ENCODE measurements around the gene BAIAP2L1. TPM values are rescaled to one million over a fixed set of nuclear protein-coding genes. Genes with fewer than 3 reads are reported as not detected.

BAIAP2L1 gene
- total and polyA plus RNA-seq, 9 of the 15 experiments (the other 6 are each of a cell fraction or from before 2014, with no cell fraction given): 4.2 to 29.8 (median 15.5) TPM

- FAIRE-seq (no peak), ATAC-seq (no peak), DNase-seq (ENCODE audit: extremely low read depth in 1 of 4, low spot score in 3 of 4) (no peak)
- WGBS (ENCODE audit: insufficient coverage, low coverage, missing lambda C conversion rate): 44% methylated on average over 5 of the region's 5 CpGs
- ChIA-PET CTCF (ENCODE audit: low intra/inter-chr PET ratio) (no interaction called here), POLR2A (no interaction called here)
- Histone ChIP-seq H3K9ac (ENCODE audit: insufficient read depth in 1 of 2, low read depth in 2 of 2, low read length in 2 of 2) (no peak overlapping the region), H3K4me2 (ENCODE audit: insufficient read depth, low read length) (no peak overlapping the region), H3K4me3 (no peak overlapping the region), H3K4me1 (replicated peaks in 1 of 2; ENCODE audit: control insufficient read depth in 2 of 2, insufficient read depth in 2 of 2, low read length in 2 of 2) (peaks cover 0 to 8% of the 10 kb centered on the region in 2 experiments; a peak in 2 of 5 replicates), H3K9me3 (replicated peaks; ENCODE audit: control insufficient read depth, insufficient read depth, low read depth, low read length) (no peaks in the 10 kb centered on the region; the same call in 1 of the 2 replicates), H3K36me3 (ENCODE audit: control insufficient read depth, insufficient read depth, low read length) (no peaks in the 10 kb centered on the region), H3K27ac (ENCODE audit: extremely low read depth, low read depth, low read length) (no peak overlapping the region), H3K27me3 (ENCODE audit: control insufficient read depth in 2 of 2, insufficient read depth in 2 of 2, low read length in 2 of 2) (peaks cover 0 to 2% of the 10 kb centered on the region in 2 experiments; a peak in 1 of 5 replicates), H3K79me2 (ENCODE audit: control insufficient read depth, insufficient read depth, low read length) (peaks cover 38% of the 10 kb centered on the region), H2AFZ (ENCODE audit: low read depth, low read length) (no peak overlapping the region), H4K20me1 (replicated peaks; ENCODE audit: control insufficient read depth, insufficient read depth, low read length) (no peaks in the 10 kb centered on the region), H3K9me1 (ENCODE audit: control insufficient read depth, insufficient read depth, low read length) (no peaks in the 10 kb centered on the region)
- in situ Hi-C loops (cut with MboI) (no loop called here), intact Hi-C loops (cut with micrococcal nuclease) (no loop called here)
- TF ChIP-seq ZNF384 (IDR thresholded peaks at IDR 0.05; ENCODE audit: low read depth, low read length): no peak
- no peak for TF ChIP-seq E4F1 (CRISPR knock-in tag; IDR thresholded peaks at IDR 0.05; ENCODE audit: borderline replicate concordance)
- no peak for TF ChIP-seq TFAM (CRISPR knock-in tag; conservative IDR thresholded peaks at IDR 0.05)
- no peak for TF ChIP-seq DDX20 (tag; IDR thresholded peaks at IDR 0.05; ENCODE audit: low read depth)
- TF ChIP-seq POLR2B (IDR thresholded peaks at IDR 0.05; ENCODE audit: low read depth, partially characterized antibody): no peak
- TF ChIP-seq ARNT (IDR thresholded peaks at IDR 0.05): no peak
- BruUV-seq (replicated peaks): no TSS peak
Observed at GRCh38 chr7:98394377-98394836, 6.5 kb downstream of the BAIAP2L1 start.
